MG63 (cell line): ENCODE data around the gene GAS7. TPM values are rescaled to one million over a fixed set of nuclear protein-coding genes. Genes with fewer than 3 reads are reported as not detected.
A peak's percentile ranks its signal among the peaks of the same experiment; 100 is the strongest.
"Not testable (repeated sequence)": the region's sequence is repeated elsewhere in the genome, so short reads cannot be mapped to it uniquely, and the experiment has no call there.

Experiments
- DNase-seq: peaks from one replicate; pipeline ENCODE4 v3.0.0-alpha.2; 2020
- H3K27me3 ChIP-seq: fragments of 250-450 bp; sonication (Bioruptor Pico); 2 replicates; pipeline ENCODE4 v1.5.1; 2020; ENCODE audit warnings: mild to moderate bottlenecking, moderate library complexity
- H3K36me3 ChIP-seq: fragments of 250-450 bp; sonication (Bioruptor Pico); 2 replicates; pipeline ENCODE4 v1.5.1; 2020; ENCODE audit warnings: mild to moderate bottlenecking, moderate library complexity
- H3K4me3 ChIP-seq: fragments of 250-450 bp; sonication (Bioruptor Pico); 2 replicates; pipeline ENCODE4 v1.5.1; 2020; ENCODE audit warnings: mild to moderate bottlenecking, moderate library complexity
- H3K9me3 ChIP-seq: fragments of 250-450 bp; sonication (Bioruptor Pico); 2 replicates; pipeline ENCODE4 v1.5.1; 2020; ENCODE audit warnings: mild to moderate bottlenecking, moderate library complexity
- total RNA-seq: library from RNA; depleted of rRNA; stranded (reverse); fragments of >200 nt; shearing (Covaris generic); gene quantifications from 2 replicates; pipeline ENCODE4 v1.2.3, GENCODE V29; 2014; ENCODE audit warnings: low replicate concordance

The GAS7 gene
- total RNA-seq, 1 experiment from 2014 or later, result 8.7 TPM

- no peak for DNase-seq
- 0 out of 2 replicates have a peak, but pooled peaks cover 2% of the 10 kb centered on the region for H3K9me3 ChIP-seq
These were observed 263.0 kb downstream of the GAS7 start for GRCh38 chr17:9935408-9935807.

GRCh38 chr17:9934331-9934730 is 264.1 kb downstream of the GAS7 start:
- Histone ChIP-seq H3K4me3 (no peak overlapping the region), H3K36me3 (no peaks in the 10 kb centered on the region)

More at GRCh38 chr17:9935408-9935807, 263.0 kb downstream of the GAS7 start:
- Histone ChIP-seq H3K4me3 (no peak overlapping the region), H3K36me3 (no peaks in the 10 kb centered on the region), H3K27me3 (no peaks in the 10 kb centered on the region; the same call in 1 of the 2 replicates)

GRCh38 chr17:9932491-9932890 is 265.9 kb downstream of the GAS7 start:
- no peaks in the 10 kb centered on the region for H3K27me3 ChIP-seq
- H3K9me3 ChIP-seq, result no peaks in the 10 kb centered on the region
- H3K4me3 ChIP-seq, result no peak overlapping the region
- no peaks in the 10 kb centered on the region for H3K36me3 ChIP-seq
- DNase-seq, result no peak

More at GRCh38 chr17:9934331-9934730, 264.1 kb downstream of the GAS7 start:
- DNase-seq, result no peak
- Histone ChIP-seq H3K27me3 (no peaks in the 10 kb centered on the region), H3K9me3 (0 out of 2 replicates have a peak, but pooled peaks cover 2% of the 10 kb centered on the region)

- Histone ChIP-seq H3K9me3 (no peaks in the 10 kb centered on the region), H3K27me3 (no peaks in the 10 kb centered on the region), H3K4me3 (no peak overlapping the region), H3K36me3 (no peaks in the 10 kb centered on the region)
- no peak for DNase-seq
These were observed 267.2 kb downstream of the GAS7 start for GRCh38 chr17:9931144-9931741.

GRCh38 chr17:9929871-9930270 is 268.5 kb downstream of the GAS7 start:
- Histone ChIP-seq H3K4me3 (no peak overlapping the region), H3K27me3 (no peaks in the 10 kb centered on the region), H3K9me3 (no peaks in the 10 kb centered on the region), H3K36me3 (no peaks in the 10 kb centered on the region)
- no peak for DNase-seq

- Histone ChIP-seq H3K4me3 (no peak overlapping the region), H3K9me3 (no peaks in the 10 kb centered on the region), H3K36me3 (no peaks in the 10 kb centered on the region), H3K27me3 (no peaks in the 10 kb centered on the region)
- DNase-seq, result peak; percentile 65
These were observed 269.6 kb downstream of the GAS7 start for GRCh38 chr17:9928601-9929333.

GRCh38 chr17:9926150-9926804 is 272.1 kb downstream of the GAS7 start:
- no peaks in the 10 kb centered on the region for H3K36me3 ChIP-seq
- no peaks in the 10 kb centered on the region for H3K27me3 ChIP-seq
- no peaks in the 10 kb centered on the region for H3K9me3 ChIP-seq
- no peak for DNase-seq
- no peak overlapping the region for H3K4me3 ChIP-seq

- DNase-seq, result no peak
- Histone ChIP-seq H3K27me3 (no peaks in the 10 kb centered on the region), H3K9me3 (no peaks in the 10 kb centered on the region), H3K36me3 (no peaks in the 10 kb centered on the region), H3K4me3 (no peak overlapping the region)
These were observed 272.9 kb downstream of the GAS7 start for GRCh38 chr17:9925457-9925856.

- DNase-seq, result no peak
- no peaks in the 10 kb centered on the region for H3K9me3 ChIP-seq
- H3K27me3 ChIP-seq, result no peaks in the 10 kb centered on the region
- H3K4me3 ChIP-seq, result no peak overlapping the region
- H3K36me3 ChIP-seq, result no peaks in the 10 kb centered on the region
These were observed 273.6 kb downstream of the GAS7 start for GRCh38 chr17:9924735-9925191.

GRCh38 chr17:9922012-9922848 is 276.2 kb downstream of the GAS7 start:
- no peak for DNase-seq
- Histone ChIP-seq H3K27me3 (no peaks in the 10 kb centered on the region), H3K36me3 (no peaks in the 10 kb centered on the region), H3K4me3 (no peak overlapping the region), H3K9me3 (no peaks in the 10 kb centered on the region)

- not testable (repeated sequence) for H3K27me3 ChIP-seq, DNase-seq, H3K9me3 ChIP-seq, H3K4me3 ChIP-seq, H3K36me3 ChIP-seq
These were observed 277.2 kb downstream of the GAS7 start for GRCh38 chr17:9921216-9921615.

GRCh38 chr17:9918804-9919352 is 279.5 kb downstream of the GAS7 start:
- DNase-seq, result no peak
- Histone ChIP-seq H3K4me3 (no peak overlapping the region), H3K27me3 (no peaks in the 10 kb centered on the region), H3K36me3 (no peaks in the 10 kb centered on the region), H3K9me3 (no peaks in the 10 kb centered on the region)

GRCh38 chr17:9918352-9918751 is 280.1 kb downstream of the GAS7 start:
- Histone ChIP-seq H3K36me3 (no peaks in the 10 kb centered on the region), H3K4me3 (no peak overlapping the region), H3K9me3 (no peaks in the 10 kb centered on the region), H3K27me3 (no peaks in the 10 kb centered on the region)
- no peak for DNase-seq

GRCh38 chr17:9917801-9918200 is 280.6 kb downstream of the GAS7 start:
- Histone ChIP-seq H3K4me3 (no peak overlapping the region), H3K9me3 (no peaks in the 10 kb centered on the region), H3K36me3 (no peaks in the 10 kb centered on the region), H3K27me3 (no peaks in the 10 kb centered on the region)
- DNase-seq, result no peak

GRCh38 chr17:9917131-9917530 is 281.3 kb downstream of the GAS7 start:
- DNase-seq, result no peak
- Histone ChIP-seq H3K27me3 (no peaks in the 10 kb centered on the region), H3K4me3 (no peak overlapping the region), H3K9me3 (no peaks in the 10 kb centered on the region), H3K36me3 (no peaks in the 10 kb centered on the region)

- Histone ChIP-seq H3K36me3 (no peaks in the 10 kb centered on the region), H3K4me3 (no peak overlapping the region), H3K27me3 (no peaks in the 10 kb centered on the region), H3K9me3 (no peaks in the 10 kb centered on the region)
- DNase-seq, result no peak
These were observed 282.3 kb downstream of the GAS7 start for GRCh38 chr17:9916108-9916507.
